ENCODE measurements around the gene IGF2R. TPM values are rescaled to one million over a fixed set of nuclear protein-coding genes. Genes with fewer than 3 reads are reported as not detected.

Gene IGF2R
- total RNA-seq, 4 donors from 2014 or later: 85.0 to 145 (median 103) TPM

DNA sequence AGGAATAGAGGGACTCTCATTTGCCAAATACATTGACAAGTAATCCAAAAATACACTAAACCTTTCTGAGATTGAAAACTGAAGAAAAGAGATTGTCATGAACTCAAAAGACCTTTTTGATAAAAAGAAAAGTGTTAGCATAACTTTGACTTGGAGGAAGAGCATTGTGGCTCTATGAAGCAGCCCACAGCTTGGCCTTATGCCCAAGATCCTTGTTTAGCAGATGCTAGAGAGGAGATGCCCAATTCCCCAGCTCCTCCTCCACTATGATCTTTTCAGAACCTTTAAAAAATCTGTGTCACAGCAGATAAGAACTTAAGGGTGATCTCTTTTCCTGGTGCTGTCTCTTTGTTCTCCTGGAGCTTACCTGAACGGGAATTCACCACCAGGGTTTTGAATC, 35.8 kb upstream of the IGF2R start:
- TF ChIP-seq CTCF (IDR thresholded peaks at IDR 0.05; ENCODE audit: low read depth): no peak

DNA sequence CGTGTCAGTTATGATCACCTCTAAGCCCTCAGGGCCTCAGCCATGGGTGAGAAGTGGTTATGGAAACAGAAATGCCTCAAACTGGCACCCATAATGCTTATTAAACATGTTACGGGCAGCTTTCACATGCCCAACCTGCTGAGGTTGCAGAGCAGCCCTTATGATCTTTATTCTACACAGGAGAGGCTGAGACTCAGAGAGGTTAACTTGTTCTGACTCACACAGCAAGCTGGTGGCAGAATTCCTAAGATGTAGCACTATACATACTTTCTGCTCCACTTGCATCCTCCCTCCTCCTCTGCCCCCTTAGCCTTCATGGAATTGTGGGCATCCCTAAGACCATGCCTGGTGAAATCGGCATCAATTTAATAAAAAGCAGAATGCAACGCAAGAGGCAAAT, 34.7 kb upstream of the IGF2R start:
- no peak for TF ChIP-seq CTCF (IDR thresholded peaks at IDR 0.05; ENCODE audit: low read depth)

GRCh38 chr6:159935065-159935464, 33.8 kb upstream of the IGF2R start:
- TF ChIP-seq CTCF (IDR thresholded peaks at IDR 0.05; ENCODE audit: low read depth): no peak

- no peak for TF ChIP-seq CTCF (IDR thresholded peaks at IDR 0.05; ENCODE audit: low read depth)
Observed at GRCh38 chr6:159935633-159936032, 33.2 kb upstream of the IGF2R start.

DNA sequence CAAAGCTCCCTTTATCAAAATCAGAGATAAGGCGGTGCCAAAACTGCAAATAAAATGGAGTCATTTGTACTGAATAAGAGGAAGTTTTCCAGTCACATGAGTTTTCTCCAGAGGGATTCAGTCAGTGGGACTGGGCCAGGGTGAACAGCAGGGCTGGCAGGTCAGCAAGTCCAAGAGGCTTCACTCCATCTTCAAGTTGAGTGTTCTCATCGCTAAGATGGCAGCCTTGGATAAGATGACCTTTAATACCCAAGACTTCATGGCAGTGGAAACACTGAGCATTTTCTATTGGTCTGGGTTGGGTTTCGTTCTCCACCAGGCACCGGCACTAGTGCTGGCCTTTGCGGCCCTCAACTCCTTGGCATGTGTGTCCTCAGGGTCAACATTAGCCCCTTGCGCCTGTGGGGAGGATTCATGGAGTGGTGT, 29.3 kb upstream of the IGF2R start:
- no peak for TF ChIP-seq CTCF (IDR thresholded peaks at IDR 0.05; ENCODE audit: low read depth)

DNA sequence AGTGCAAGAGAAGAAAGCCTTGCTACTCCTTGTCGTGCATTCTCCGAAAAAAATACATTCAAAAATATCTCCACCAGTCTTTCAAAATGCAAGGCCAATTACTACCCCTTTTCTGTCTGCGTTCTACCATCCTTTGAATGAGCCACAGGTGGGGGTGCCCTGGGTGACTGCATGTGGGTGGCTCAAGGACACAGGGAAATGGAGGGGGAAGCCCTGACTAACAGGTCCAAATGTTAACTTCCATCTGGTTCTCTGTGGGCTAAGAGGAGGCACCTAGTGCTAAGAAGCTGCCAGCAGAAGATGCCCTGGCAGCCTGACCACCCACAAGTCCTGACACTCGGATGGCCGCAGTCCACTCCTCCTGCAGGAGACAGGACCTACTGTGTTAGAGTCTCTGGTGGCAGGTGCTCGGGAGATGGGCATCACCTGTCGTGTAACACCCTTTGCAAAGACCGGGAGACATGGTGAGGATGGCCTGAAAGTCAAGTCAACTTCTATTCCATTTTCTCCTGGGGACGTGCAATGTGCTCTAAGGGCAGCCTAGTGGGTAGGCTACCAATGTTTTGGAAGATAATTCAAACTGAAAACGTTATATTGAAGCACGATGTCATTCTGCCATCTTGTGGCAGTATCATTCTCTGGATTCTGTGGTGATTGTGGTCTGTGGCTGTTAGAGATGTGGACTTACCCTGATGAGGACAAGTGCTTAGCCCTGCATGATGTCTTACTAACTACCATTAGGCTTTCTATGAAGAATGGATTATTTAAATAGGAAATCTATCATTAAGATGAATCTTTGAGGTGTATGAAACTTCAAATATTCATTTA, 27.4 kb upstream of the IGF2R start:
- TF ChIP-seq CTCF (IDR thresholded peaks at IDR 0.05; ENCODE audit: low read depth): no peak

DNA sequence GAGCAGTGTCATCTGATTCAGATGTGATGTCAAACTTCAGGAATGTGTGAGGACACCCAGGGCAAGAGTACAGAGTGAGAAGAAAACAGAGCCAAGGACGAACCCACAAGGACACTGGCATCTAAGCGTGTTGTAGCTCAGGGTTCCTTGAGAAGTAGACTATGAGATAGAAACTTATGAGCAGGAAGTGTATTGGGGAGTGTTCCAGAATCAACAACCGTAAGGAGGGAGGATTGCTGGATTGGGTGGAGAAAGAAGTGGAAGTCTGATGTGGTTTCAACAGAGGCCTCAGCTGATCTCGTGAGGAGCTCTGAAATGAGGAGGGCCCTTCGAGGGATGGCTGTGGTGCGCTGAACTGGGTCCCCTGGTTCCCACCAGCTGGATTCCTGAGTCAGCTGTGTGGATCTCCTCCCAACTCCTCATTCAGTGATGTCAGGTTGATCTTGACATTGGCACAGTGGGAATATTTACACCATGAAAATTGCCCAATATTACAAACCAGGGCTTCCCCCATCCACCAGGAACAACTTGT, 25.7 kb upstream of the IGF2R start:
- TF ChIP-seq CTCF (IDR thresholded peaks at IDR 0.05; ENCODE audit: low read depth): no peak
